Epithelial cell of proximal tubule (primary cell): ENCODE results near the gene EZH1. TPM values are rescaled to one million over a fixed set of nuclear protein-coding genes. Genes with fewer than 3 reads are reported as not detected.

Source experiments
- DNase-seq: peaks from one replicate; pipeline ENCODE4 v3.0.0-alpha.2; 2011; ENCODE audit warnings: low read depth
- H3K4me3 ChIP-seq: 2 replicates; pipeline ENCODE4 v1.5.1; 2011; ENCODE audit warnings: low read depth, mild to moderate bottlenecking, low read length
- CTCF ChIP-seq: conservative IDR thresholded peaks from 2 replicates; pipeline ENCODE4 v1.5.1; 2012; ENCODE audit warnings: low read depth, mild to moderate bottlenecking, low read length
- total RNA-seq: library from RNA; depleted of rRNA; stranded (reverse); fragments of >200 nt; gene quantifications from 2 replicates; pipeline ENCODE4 v1.2.3, GENCODE V29; 2015

EZH1 gene
- total RNA-seq, 1 donor from 2014 or later = 14.4 TPM

DNA sequence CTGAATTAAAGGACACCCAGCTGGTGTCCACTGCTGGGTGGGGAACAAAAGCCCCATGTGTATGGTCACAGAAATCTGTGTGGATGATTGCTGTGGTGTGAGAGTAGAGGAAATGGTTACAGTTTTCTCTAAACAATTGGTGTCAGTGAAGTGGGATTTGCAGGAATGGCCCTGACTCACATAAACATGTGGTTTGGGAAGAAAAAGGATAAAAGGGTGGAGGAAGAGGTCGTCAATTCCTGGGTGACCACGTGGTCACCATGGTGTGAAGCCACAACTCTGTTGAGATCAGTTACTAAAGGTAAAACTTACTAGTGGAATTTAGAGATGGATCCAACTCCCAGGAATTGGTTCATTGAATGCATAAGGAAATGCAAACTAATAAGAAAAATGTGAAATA lies 89.3 kb downstream of the EZH1 start:
- no peak for DNase-seq
- H3K4me3 ChIP-seq = no peak overlapping the region
- no peak for TF ChIP-seq CTCF

DNA sequence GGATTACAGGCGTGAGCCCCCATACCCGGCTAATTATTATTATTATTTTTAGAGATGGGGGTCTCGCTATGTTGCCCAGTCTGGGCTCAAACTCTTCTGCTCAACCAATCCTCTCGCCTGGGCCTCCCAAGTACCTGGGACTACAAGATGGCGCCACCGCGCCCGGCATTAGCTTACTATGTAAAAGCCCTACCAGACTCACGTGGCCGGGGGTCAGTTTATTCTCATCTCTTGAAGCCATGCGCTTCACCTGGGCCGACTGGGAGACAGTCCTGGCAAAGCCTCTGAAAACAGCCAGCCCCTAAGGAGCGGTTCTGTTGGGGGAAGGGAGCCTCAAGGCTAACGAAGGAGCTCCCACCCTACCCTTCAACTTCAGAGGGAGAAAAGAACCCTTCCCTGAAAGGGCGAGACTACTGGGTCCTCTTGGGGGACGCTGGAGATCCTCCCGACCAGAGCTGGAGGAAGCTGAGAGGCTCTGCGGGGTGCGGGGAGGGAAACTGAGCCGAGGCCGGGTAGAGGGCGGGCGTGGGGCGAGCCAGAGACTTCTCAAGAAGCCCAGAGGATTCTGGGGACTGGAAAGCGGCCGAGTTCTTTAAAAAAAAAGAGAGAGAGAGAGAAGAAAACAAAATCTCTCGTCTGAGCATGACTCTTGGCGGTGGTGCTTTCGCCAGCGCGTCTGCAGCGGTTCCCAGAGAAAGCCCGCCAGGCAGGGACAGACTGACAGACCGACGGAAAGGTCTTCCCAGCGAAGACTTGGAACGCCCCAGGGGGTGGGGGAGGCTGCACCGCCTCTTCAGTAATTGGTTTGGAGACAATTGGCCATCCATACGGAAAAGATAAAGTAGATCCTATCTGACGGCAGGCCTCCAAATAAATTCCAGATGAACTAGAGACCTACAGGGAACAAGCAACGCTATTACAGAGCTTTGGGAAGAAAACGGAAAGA lies 91.4 kb downstream of the EZH1 start:
- H3K4me3 ChIP-seq = peak overlapping the region; percentile 36
- DNase-seq = no peak
- no peak for TF ChIP-seq CTCF

- no peak for TF ChIP-seq CTCF
- H3K4me3 ChIP-seq = no peak overlapping the region
- DNase-seq = no peak
Measured at GRCh38 chr17:42651392-42651791, 93.4 kb downstream of the EZH1 start.

Other genes with a start within 250 kb of the EZH1 start
- 25.2 and 28.8 TPM in 2 replicates for gene NAGLU, start 208.8 kb downstream of the EZH1 start, total RNA-seq
- 0.75 and 0.94 TPM in 2 replicates for gene HSD17B1, start 192.1 kb downstream of the EZH1 start, total RNA-seq
- gene COASY, start 182.9 kb downstream of the EZH1 start, total RNA-seq = 49.4 and 58.2 TPM in 2 replicates
- 15.7 and 47.6 TPM in 2 replicates for gene MLX, start 177.9 kb downstream of the EZH1 start, total RNA-seq
- 23.8 and 25.9 TPM in 2 replicates for gene PSMC3IP, start 167.3 kb downstream of the EZH1 start, total RNA-seq
- 38.0 and 38.2 TPM in 2 replicates for gene RETREG3, start 135.7 kb downstream of the EZH1 start, total RNA-seq
- 96.1 and 142 TPM in 2 replicates for gene TUBG1, start 135.4 kb downstream of the EZH1 start, total RNA-seq
- 8.2 and 14.2 TPM in 2 replicates for gene TUBG2, start 85.8 kb downstream of the EZH1 start, total RNA-seq
- 8.5 and 19.1 TPM in 2 replicates for gene PLEKHH3, start 68.0 kb downstream of the EZH1 start, total RNA-seq
- gene CCR10, start 63.2 kb downstream of the EZH1 start, total RNA-seq = 3.0 and 6.5 TPM in 2 replicates
- gene CNTNAP1, start 62.5 kb downstream of the EZH1 start, total RNA-seq = 4.1 and 11.8 TPM in 2 replicates
- 1.0 and 4.3 TPM in 2 replicates for gene RAMP2, start 16.2 kb upstream of the EZH1 start, total RNA-seq
- 90.1 and 136 TPM in 2 replicates for gene VPS25, start 28.4 kb upstream of the EZH1 start, total RNA-seq
- 2.3 and 11.3 TPM in 2 replicates for gene WNK4, start 35.6 kb upstream of the EZH1 start, total RNA-seq
- gene COA3, start 53.7 kb upstream of the EZH1 start, total RNA-seq = 85.6 and 95.0 TPM in 2 replicates
- not detected in 2 replicates for gene CNTD1, start 53.8 kb upstream of the EZH1 start, total RNA-seq
- 52.2 and 68.4 TPM in 2 replicates for gene BECN1, start 79.2 kb upstream of the EZH1 start, total RNA-seq
- gene PSME3, start 88.4 kb upstream of the EZH1 start, total RNA-seq = 126 and 190 TPM in 2 replicates
- 0.22 TPM in 1 of 2 replicates, not detected in the other for gene AOC2, start 99.5 kb upstream of the EZH1 start, total RNA-seq
- gene AOC3, start 106.2 kb upstream of the EZH1 start, total RNA-seq = not detected in 2 replicates
- not detected in 2 replicates for gene G6PC1, start 155.8 kb upstream of the EZH1 start, total RNA-seq
- 23.0 and 39.1 TPM in 2 replicates for gene AARSD1, start 219.4 kb upstream of the EZH1 start, total RNA-seq
- 1.3 and 2.5 TPM in 2 replicates for gene PTGES3L, start 235.0 kb upstream of the EZH1 start, total RNA-seq
- gene RUNDC1, start 235.5 kb upstream of the EZH1 start, total RNA-seq = 8.1 and 14.0 TPM in 2 replicates